A549 (cell line): ENCODE measurements around the gene VOPP1.

Source experiments
- BHLHE40 ChIP-seq: IDR thresholded peaks from 2 replicates; pipeline ENCODE4 v1.6.1; 2012; ENCODE audit warnings: low read depth, low read length, inconsistent platforms
- CEBPB ChIP-seq, 2 experiments: fragments of >200 bp in 1 of 2; sonication (Bioruptor Twin) in 1 of 2; formaldehyde crosslinking in 1 of 2; IDR thresholded peaks; 2 replicates each; pipeline ENCODE4 v1.6.1; 2012 to 2016
- EHF ChIP-seq: fragments of 250-450 bp; sonication (Bioruptor Pico); IDR thresholded peaks from 2 replicates; pipeline ENCODE4 v1.5.0; 2020; ENCODE audit warnings: mild to moderate bottlenecking
- EHMT2 ChIP-seq: fragments of 200-600 bp; sonication (generic); IDR thresholded peaks from 2 replicates; pipeline ENCODE4 v1.6.1; 2016; ENCODE audit warnings: antibody characterized with exemption, low read depth, mild to moderate bottlenecking, moderate library complexity
- EP300 ChIP-seq, 2 experiments: fragments of >200 bp; sonication (Bioruptor Twin); formaldehyde crosslinking; IDR thresholded peaks; 2 replicates in 1 of 2; 3 replicates in 1 of 2; pipeline ENCODE4 v1.6.1; 2016 to 2017
- JUN ChIP-seq, 2 experiments: fragments of >200 bp; sonication (Bioruptor Twin); formaldehyde crosslinking; IDR thresholded peaks; 2 replicates in 1 of 2; 3 replicates in 1 of 2; pipeline ENCODE4 v1.6.1; 2016 to 2017
- KDM1A ChIP-seq: fragments of 200-600 bp; sonication (generic); IDR thresholded peaks from 2 replicates; pipeline ENCODE4 v1.6.1; 2016; ENCODE audit warnings: low read depth, mild to moderate bottlenecking
- MAFK ChIP-seq: fragments of 450-650 bp; IDR thresholded peaks from 2 replicates; pipeline ENCODE4 v1.6.1; 2014; ENCODE audit not compliant: partially characterized antibody
- MYC ChIP-seq: IDR thresholded peaks from 2 replicates; pipeline ENCODE4 v1.6.1; 2012; ENCODE audit warnings: mild to moderate bottlenecking, inconsistent platforms, low read length, improper control_type of control experiment, borderline replicate concordance
- POLR2A ChIP-seq: IDR thresholded peaks from 2 replicates; pipeline ENCODE4 v1.6.1; 2012; ENCODE audit warnings: mild to moderate bottlenecking, low read length
- RAD21 ChIP-seq, 2 experiments: fragments of >200 bp in 1 of 2; sonication (Bioruptor Twin) in 1 of 2; formaldehyde crosslinking in 1 of 2; IDR thresholded peaks in 1 of 2; conservative IDR thresholded peaks in 1 of 2; 2 replicates in 1 of 2; 3 replicates in 1 of 2; pipeline ENCODE4 v1.6.1; 2012 to 2018; ENCODE audit warnings: inconsistent platforms in 1 of 2
- TF ChIP-seq, protein P1 (sequence below): fragments of >200 bp; sonication (Bioruptor Twin); formaldehyde crosslinking; IDR thresholded peaks from 3 replicates; pipeline ENCODE4 v1.5.1; 2016
- TF ChIP-seq, protein P2 (sequence below): fragments of 150-350 bp; IDR thresholded peaks from 2 replicates; pipeline ENCODE4 v1.6.1; 2014; ENCODE audit warnings: low read depth, mild to moderate bottlenecking, low read length
- TF ChIP-seq, protein P3 (sequence below): fragments of >200 bp; sonication (Bioruptor Twin); formaldehyde crosslinking; IDR thresholded peaks from 3 replicates; pipeline ENCODE4 v1.6.1; 2016

DNA sequence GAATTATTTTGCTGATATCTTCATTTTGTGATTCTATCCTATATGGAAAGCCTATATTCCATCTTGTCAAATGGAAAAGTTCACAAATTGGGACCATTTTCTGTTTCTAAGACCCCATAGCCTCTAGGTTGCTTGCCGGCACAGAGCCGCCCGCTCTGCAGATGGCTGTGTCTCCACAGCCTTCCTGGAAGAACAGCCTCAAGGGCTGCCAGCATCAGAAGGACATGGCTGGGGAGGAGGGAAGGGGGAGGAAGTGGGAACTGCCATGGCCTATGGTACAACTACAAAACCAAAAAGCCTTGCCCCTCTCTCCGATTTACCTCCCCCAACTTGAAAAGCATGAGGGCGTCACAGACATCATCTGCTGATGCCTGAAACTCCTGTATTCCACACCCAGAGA lies 131.3 kb downstream of the VOPP1 start:
- TF ChIP-seq, protein P1, sequence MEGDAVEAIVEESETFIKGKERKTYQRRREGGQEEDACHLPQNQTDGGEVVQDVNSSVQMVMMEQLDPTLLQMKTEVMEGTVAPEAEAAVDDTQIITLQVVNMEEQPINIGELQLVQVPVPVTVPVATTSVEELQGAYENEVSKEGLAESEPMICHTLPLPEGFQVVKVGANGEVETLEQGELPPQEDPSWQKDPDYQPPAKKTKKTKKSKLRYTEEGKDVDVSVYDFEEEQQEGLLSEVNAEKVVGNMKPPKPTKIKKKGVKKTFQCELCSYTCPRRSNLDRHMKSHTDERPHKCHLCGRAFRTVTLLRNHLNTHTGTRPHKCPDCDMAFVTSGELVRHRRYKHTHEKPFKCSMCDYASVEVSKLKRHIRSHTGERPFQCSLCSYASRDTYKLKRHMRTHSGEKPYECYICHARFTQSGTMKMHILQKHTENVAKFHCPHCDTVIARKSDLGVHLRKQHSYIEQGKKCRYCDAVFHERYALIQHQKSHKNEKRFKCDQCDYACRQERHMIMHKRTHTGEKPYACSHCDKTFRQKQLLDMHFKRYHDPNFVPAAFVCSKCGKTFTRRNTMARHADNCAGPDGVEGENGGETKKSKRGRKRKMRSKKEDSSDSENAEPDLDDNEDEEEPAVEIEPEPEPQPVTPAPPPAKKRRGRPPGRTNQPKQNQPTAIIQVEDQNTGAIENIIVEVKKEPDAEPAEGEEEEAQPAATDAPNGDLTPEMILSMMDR: no peak
- no peak for TF ChIP-seq RAD21 (conservative IDR thresholded peaks at IDR 0.05 in 1 of 2, IDR thresholded peaks at IDR 0.05 in 1 of 2)
- peak; percentile 7 for TF ChIP-seq MAFK
- TF ChIP-seq JUN (IDR thresholded peaks at IDR 0.05): no peak
- no peak for TF ChIP-seq KDM1A
- TF ChIP-seq EP300 (IDR thresholded peaks at IDR 0.05): no peak
- no peak for TF ChIP-seq CEBPB (IDR thresholded peaks at IDR 0.05)
- no peak for TF ChIP-seq POLR2A
- no peak for TF ChIP-seq MYC
- no peak for TF ChIP-seq BHLHE40
- TF ChIP-seq EHF (CRISPR knock-in tag): no peak
- TF ChIP-seq, protein P2, sequence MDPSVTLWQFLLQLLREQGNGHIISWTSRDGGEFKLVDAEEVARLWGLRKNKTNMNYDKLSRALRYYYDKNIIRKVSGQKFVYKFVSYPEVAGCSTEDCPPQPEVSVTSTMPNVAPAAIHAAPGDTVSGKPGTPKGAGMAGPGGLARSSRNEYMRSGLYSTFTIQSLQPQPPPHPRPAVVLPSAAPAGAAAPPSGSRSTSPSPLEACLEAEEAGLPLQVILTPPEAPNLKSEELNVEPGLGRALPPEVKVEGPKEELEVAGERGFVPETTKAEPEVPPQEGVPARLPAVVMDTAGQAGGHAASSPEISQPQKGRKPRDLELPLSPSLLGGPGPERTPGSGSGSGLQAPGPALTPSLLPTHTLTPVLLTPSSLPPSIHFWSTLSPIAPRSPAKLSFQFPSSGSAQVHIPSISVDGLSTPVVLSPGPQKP: no peak
- TF ChIP-seq EHMT2: no peak
- TF ChIP-seq, protein P3, sequence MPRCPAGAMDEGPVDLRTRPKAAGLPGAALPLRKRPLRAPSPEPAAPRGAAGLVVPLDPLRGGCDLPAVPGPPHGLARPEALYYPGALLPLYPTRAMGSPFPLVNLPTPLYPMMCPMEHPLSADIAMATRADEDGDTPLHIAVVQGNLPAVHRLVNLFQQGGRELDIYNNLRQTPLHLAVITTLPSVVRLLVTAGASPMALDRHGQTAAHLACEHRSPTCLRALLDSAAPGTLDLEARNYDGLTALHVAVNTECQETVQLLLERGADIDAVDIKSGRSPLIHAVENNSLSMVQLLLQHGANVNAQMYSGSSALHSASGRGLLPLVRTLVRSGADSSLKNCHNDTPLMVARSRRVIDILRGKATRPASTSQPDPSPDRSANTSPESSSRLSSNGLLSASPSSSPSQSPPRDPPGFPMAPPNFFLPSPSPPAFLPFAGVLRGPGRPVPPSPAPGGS: no peak
